Duodenal mucosa (tissue), 2 donors: ENCODE results near the gene GPR146.
"Not testable (repeated sequence)": the region's sequence is repeated elsewhere in the genome, so short reads cannot be mapped to it uniquely, and the experiment has no call there.

ENCODE experiments used
- H3K27ac ChIP-seq: one replicate; pipeline ENCODE4 v1.7.0; 2013; ENCODE audit warnings: low read depth, low read length
- H3K27me3 ChIP-seq, 2 donors: one replicate each; pipeline ENCODE4 v1.7.0; 2013; ENCODE audit warnings: low read length in 2 of 2, control low read depth in 1 of 2; ENCODE audit not compliant: insufficient read depth in 2 of 2, control insufficient read depth in 1 of 2
- H3K36me3 ChIP-seq, 2 donors: one replicate each; pipeline ENCODE4 v1.7.0; 2013; ENCODE audit warnings: low read length in 2 of 2, control low read depth in 1 of 2; ENCODE audit not compliant: insufficient read depth in 2 of 2, control insufficient read depth in 1 of 2
- H3K4me1 ChIP-seq, 2 donors: one replicate each; pipeline ENCODE4 v1.7.0; 2013; ENCODE audit warnings: low read length in 2 of 2, control low read depth in 1 of 2; ENCODE audit not compliant: insufficient read depth in 2 of 2, control insufficient read depth in 1 of 2
- H3K4me3 ChIP-seq, 2 donors: one replicate each; pipeline ENCODE4 v1.7.0; 2013; ENCODE audit warnings: low read length in 2 of 2, low read depth in 1 of 2
- H3K9ac ChIP-seq, 2 donors: one replicate each; pipeline ENCODE4 v1.7.0; 2013; ENCODE audit warnings: low read length in 2 of 2, low read depth in 1 of 2
- H3K9me3 ChIP-seq, 2 donors: one replicate each; pipeline ENCODE4 v1.7.0; 2013; ENCODE audit warnings: low read length in 2 of 2, control low read depth in 1 of 2; ENCODE audit not compliant: control insufficient read depth in 1 of 2

Gene GPR146

DNA sequence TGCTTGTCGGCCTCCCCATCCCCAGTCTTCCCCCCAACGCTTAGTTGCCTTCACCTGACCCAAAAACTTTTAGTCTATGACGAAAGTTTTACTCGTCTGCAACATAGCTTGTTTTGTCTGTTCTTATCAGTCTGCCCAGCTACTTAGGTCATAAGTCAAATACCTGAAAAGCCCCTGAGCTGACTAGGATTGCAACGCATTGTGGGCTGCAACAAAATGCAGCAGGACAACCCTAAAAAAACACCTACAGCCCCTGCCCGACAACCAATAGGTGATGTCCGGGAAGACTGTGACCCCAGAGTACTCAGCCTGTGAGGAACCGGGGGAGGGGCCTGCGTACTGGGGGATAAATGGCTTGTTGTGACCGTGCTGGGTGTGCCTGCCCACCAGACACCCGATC is 24.3 kb downstream of the GPR146 start:
- Histone ChIP-seq H3K9ac (no peak overlapping the region), H3K9me3 (peaks cover 0 to 4% of the 10 kb centered on the region in 2 donors), H3K27me3 (no peaks in the 10 kb centered on the region), H3K4me1 (peaks cover 0 to 7% of the 10 kb centered on the region in 2 donors), H3K27ac (no peak overlapping the region), H3K4me3 (no peak overlapping the region), H3K36me3 (peaks cover 0 to 6% of the 10 kb centered on the region in 2 donors)

DNA sequence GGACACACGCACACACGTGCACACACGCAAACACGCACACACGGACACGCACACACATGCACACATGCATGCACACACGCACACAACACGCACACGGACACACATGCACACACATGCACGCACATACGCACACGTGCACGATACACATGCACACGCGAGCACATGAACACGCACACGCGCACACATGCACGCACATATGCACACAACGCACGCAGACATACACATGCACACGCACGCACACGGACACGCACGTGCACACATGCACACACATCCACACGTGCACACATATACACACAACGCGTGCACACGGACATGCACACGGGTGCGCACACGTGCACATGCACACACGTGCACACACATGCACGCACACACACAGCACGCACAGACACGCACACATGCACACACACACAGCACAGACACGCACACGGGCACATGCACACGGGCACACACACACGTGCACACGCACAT is 26.2 kb downstream of the GPR146 start:
- Histone ChIP-seq H3K27me3 (no peaks in the 10 kb centered on the region), H3K36me3 (peaks cover 0 to 6% of the 10 kb centered on the region in 2 donors), H3K27ac (no peak overlapping the region)

DNA sequence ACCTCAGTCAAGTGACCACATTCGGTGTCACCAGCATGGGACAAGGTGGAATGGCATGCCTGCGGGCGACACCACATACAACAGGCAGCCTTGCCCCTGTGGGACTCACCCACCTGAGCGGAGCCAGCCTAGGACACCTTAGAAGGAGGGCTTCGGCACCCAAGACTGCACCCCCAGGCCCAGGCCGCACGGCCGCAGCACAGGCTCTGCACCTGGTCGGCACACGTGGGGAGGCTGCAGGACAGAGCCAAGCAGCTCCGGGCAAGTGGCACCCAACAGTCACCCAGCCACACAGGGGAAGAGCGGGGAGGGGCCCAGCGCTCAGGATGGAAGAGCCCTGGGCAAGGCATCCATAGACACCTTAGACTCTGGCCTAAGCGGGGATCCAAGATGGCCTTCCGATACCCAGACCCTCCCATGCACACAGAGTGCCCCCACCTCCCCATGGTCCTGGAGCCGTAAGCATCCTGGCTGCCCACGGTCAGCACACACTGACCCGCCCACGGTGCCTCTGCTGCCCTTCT is 27.4 kb downstream of the GPR146 start:
- H3K9me3 ChIP-seq, result peaks cover 0 to 4% of the 10 kb centered on the region in 2 donors
- no peak overlapping the region for H3K9ac ChIP-seq
- no peak overlapping the region for H3K4me3 ChIP-seq
- H3K4me1 ChIP-seq, result peaks cover 0 to 2% of the 10 kb centered on the region in 2 donors
- no peaks in the 10 kb centered on the region for H3K27me3 ChIP-seq
- H3K36me3 ChIP-seq, result peaks cover 0 to 6% of the 10 kb centered on the region in 2 donors
- no peak overlapping the region for H3K27ac ChIP-seq

More for the DNA sequence above, 26.2 kb downstream of the GPR146 start:
- H3K4me3 ChIP-seq, result no peak overlapping the region
- H3K9ac ChIP-seq, result no peak overlapping the region
- peaks cover 0 to 4% of the 10 kb centered on the region in 2 donors for H3K9me3 ChIP-seq
- peaks cover 0 to under 1% of the 10 kb centered on the region in 2 donors for H3K4me1 ChIP-seq

DNA sequence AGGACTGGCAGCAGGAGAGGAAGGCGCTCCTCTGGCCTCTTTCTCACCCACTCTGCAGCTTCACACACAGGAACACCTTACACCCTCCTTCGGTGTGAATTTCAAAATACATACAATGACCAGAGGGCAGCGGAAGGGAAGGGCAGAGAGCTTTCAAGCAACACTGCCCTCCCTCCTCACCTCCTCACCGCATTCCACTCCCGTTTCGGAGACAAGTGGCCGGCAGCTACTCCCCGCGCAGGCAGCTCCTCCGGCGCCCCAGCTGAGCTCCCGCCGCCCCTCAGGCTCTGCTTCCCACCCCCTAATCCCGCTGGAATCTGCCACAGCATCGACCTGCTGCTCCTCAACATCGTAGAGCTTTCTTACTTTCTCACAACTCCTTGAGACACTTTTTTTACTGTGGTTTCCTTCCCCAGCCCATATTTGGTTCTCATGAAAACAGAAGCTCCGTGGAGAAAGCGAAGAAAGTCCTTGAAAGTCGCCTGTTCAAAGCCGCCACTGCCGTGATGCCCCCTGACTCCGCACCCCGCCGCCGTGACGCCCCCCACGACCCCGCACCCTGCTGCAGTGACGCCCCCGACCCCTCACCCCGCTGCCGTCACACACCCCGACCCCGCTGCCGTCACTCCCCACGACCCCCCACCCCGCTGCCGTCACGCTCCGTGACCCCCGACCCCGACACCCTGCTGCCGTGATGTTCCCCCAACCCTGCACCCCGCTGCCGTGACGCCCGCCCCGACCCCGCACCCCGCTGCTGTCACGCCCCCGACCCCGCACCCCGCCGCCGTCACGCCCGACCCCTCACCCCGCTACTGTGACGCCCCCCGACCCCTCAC is 29.0 kb downstream of the GPR146 start:
- H3K9ac ChIP-seq, result no peak overlapping the region
- H3K27ac ChIP-seq, result no peak overlapping the region
- no peak overlapping the region for H3K4me3 ChIP-seq
- peaks cover 0 to 4% of the 10 kb centered on the region in 2 donors for H3K4me1 ChIP-seq
- H3K36me3 ChIP-seq, result peaks cover 0 to 6% of the 10 kb centered on the region in 2 donors
- peaks cover 0 to 4% of the 10 kb centered on the region in 2 donors for H3K9me3 ChIP-seq
- no peaks in the 10 kb centered on the region for H3K27me3 ChIP-seq

DNA sequence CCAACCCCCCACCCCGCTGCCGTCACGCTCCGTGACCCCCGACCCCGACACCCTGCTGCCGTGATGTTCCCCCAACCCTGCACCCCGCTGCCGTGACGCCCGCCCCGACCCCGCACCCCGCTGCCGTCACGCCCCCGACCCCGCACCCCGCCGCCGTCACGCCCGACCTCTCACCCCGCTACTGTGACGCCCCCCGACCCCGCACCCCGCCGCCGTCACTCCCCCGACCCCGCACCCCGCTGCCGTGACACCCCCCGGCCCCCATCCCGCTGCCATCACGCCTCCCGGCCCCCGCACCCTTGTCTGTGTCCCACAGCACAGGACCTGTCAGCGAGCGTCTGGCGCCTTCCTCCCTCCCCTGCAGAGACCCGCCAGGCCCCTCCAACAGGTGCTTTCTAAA is 29.7 kb downstream of the GPR146 start:
- not testable (repeated sequence) for H3K27me3 ChIP-seq, H3K27ac ChIP-seq, H3K36me3 ChIP-seq, H3K4me3 ChIP-seq, H3K4me1 ChIP-seq, H3K9ac ChIP-seq, H3K9me3 ChIP-seq

DNA sequence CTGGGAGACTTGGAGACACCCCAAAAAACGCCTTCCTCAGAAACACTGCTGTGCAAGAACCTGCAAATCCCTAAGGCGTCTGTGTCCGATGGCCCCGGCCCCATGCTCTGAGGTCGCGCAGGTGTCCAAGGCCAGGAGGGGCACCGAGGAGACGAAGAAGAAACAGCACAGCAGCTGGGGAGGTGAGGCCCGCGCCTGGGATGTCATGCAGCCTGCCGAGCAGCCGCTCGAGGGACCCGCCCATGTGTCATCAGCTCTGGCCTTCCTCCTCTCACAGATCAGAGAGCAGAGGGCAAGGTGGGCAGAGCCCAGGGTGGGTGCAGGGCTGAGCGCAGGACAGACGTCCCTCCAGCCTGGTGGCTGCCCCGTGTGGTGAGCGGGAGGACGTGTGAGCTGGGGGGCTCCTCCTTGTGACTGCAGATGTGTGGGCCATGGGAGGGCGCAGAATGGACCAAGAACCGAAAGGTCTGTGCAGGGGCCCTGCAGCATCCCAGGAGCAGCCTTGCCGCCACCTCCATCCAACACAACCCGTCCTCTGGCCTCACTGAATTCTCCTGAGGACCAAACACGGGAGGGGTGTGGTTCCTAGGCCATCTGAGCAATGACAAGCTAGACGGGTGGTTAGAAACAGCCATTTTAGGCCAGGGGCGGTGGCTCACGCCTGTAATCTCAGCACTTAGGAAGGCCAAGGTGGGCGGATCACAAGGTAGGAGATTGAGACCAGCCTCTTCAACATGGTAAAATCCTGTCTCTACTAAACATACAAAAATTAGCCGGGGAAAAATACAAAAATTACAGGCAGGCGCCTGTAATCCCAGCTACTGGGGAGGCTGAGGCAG is 30.5 kb downstream of the GPR146 start:
- H3K9me3 ChIP-seq, result peaks cover 0 to 4% of the 10 kb centered on the region in 2 donors
- H3K27ac ChIP-seq, result no peak overlapping the region
- H3K4me1 ChIP-seq, result peaks cover 0 to 4% of the 10 kb centered on the region in 2 donors
- peaks cover 0 to 6% of the 10 kb centered on the region in 2 donors for H3K36me3 ChIP-seq
- H3K27me3 ChIP-seq, result no peaks in the 10 kb centered on the region
- no peak overlapping the region for H3K9ac ChIP-seq
- no peak overlapping the region for H3K4me3 ChIP-seq

DNA sequence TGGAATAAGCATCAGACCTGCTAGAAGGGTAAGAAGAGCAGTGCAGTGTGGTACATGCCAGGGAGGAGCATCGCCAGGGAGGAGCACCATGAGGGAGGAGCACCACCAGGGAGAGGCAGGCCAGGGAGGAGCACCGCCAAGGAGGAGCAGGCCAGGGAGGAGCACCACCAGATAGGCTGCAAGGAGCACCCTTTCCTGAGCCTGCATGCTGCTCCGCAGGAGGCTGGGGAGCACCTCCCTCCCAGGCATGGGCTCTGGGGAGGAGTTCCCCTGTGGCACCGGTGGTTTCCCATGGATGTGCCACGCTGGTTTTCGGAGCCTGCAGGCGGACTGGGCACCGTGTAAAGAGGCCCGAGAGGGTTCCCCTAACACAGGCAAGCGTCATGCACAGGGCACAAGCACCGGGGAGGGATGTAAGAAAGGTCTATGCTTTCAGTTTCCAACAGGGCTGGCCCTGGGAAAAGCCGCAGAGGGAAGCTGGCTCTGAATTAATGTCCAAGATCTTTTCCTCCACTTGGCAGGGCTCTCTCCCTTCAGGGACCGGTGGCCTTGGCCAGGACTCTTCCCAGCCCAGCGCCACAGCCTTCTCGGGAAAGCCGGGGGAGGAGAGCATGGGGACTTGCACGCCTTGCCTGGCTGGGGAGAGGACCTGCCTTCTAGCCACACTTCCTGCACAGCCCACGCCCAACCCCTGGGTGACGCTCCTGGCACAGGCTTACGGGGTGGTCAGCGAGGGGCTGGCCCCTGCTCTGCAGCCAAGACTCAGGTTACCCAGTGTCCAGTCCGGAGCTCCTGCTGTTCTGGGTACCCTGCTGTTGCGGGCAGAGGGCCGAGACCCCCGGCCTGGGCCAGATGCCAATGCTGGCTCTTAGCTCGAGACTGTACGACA is 32.1 kb downstream of the GPR146 start:
- H3K36me3 ChIP-seq, result no peaks in the 10 kb centered on the region
- no peak overlapping the region for H3K4me3 ChIP-seq
- no peaks in the 10 kb centered on the region for H3K9me3 ChIP-seq
- no peaks in the 10 kb centered on the region for H3K27me3 ChIP-seq
- no peak overlapping the region for H3K9ac ChIP-seq
- peaks cover 0 to 4% of the 10 kb centered on the region in 2 donors for H3K4me1 ChIP-seq
- H3K27ac ChIP-seq, result no peak overlapping the region

DNA sequence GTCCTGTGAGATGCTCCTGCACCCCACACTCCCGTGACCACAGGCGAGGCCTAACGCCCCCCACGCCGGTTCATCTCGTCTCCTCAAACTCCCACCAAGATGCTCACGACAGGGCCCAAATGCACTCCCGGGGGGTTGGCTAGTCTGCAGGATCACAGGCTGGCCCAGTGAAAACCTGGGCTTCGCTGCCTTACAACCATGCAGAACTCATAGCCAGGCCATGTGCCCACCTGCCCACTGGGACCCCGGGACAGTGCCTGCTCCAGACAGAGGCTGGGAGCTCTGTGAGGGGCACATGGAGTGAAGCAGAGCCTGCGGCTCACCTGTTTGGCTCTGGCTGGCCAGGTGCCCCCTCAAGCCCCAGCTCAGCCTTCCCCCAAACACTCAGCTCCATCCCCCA is 34.2 kb downstream of the GPR146 start:
- H3K4me3 ChIP-seq, result no peak overlapping the region
- H3K9me3 ChIP-seq, result no peaks in the 10 kb centered on the region
- no peak overlapping the region for H3K9ac ChIP-seq
- H3K36me3 ChIP-seq, result no peaks in the 10 kb centered on the region
- H3K27ac ChIP-seq, result no peak overlapping the region
- peaks cover 0 to 4% of the 10 kb centered on the region in 2 donors for H3K4me1 ChIP-seq
- H3K27me3 ChIP-seq, result no peaks in the 10 kb centered on the region

DNA sequence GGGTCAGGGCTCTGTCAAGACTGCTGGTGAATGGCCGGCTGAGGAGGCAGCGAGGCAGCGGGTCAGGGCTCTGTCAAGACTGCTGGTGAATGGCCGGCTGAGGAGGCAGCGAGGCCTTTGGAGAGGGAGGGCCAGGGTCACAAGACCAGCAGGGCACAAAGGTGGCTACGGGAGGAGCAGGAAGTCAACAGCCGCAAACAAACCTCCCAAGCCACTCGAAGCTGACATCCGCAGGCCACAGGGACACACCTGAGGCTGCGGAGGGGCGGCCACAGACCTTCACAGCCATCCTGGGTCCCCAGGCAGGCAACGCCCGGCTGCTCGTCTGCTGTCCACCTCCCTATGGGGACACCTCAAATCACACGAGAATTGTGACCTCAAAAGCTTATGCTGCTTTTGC is 34.6 kb downstream of the GPR146 start:
- Histone ChIP-seq H3K9ac (no peak overlapping the region), H3K9me3 (no peaks in the 10 kb centered on the region), H3K27ac (no peak overlapping the region)

More for the DNA sequence above, 34.6 kb downstream of the GPR146 start:
- peaks cover 0 to 8% of the 10 kb centered on the region in 2 donors for H3K4me1 ChIP-seq
- no peaks in the 10 kb centered on the region for H3K36me3 ChIP-seq
- H3K27me3 ChIP-seq, result no peaks in the 10 kb centered on the region
- no peak overlapping the region for H3K4me3 ChIP-seq
